Non-pigmented ciliary epithelial cell (primary cell): ENCODE results near the gene GRID1.

ENCODE experiments used
- DNase-seq: peaks from one replicate; pipeline ENCODE4 v3.0.0-alpha.2; 2010; ENCODE audit warnings: low read depth

Gene GRID1

GRCh38 chr10:85612833-85613232 lies 753.8 kb downstream of the GRID1 start:
- no peak for DNase-seq

- no peak for DNase-seq
Measured at GRCh38 chr10:85612378-85612775, 754.2 kb downstream of the GRID1 start.

DNA sequence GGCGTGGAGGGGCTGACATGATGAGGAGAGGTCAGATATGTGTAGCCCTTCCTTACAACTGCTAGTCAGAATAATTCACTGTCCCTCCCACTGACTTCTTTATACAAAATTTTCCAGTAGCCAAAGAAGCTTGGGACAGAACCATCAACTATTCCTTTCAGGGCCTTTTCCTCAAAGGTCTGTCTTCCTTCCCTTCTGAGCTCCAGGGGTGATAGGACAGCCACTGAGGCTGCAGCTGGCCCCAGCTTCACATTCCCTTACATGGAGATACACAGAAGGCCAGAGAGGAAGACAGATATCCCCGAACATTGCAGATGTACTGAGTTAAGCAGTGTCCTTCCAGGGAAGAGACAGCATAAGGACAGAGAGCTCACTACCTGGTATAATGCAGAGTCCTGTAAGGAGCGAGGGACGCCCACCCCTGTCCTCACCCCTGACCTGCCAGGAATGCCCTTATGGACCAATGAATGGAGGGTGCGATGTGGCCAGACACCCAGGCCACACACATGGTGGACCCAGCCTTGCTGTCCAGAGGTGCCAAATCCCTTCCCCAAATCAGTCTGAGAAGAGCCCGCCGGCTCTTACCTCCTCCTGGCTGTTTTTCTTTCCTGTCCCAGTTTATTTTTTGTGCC lies 754.7 kb downstream of the GRID1 start:
- DNase-seq: no peak

DNA sequence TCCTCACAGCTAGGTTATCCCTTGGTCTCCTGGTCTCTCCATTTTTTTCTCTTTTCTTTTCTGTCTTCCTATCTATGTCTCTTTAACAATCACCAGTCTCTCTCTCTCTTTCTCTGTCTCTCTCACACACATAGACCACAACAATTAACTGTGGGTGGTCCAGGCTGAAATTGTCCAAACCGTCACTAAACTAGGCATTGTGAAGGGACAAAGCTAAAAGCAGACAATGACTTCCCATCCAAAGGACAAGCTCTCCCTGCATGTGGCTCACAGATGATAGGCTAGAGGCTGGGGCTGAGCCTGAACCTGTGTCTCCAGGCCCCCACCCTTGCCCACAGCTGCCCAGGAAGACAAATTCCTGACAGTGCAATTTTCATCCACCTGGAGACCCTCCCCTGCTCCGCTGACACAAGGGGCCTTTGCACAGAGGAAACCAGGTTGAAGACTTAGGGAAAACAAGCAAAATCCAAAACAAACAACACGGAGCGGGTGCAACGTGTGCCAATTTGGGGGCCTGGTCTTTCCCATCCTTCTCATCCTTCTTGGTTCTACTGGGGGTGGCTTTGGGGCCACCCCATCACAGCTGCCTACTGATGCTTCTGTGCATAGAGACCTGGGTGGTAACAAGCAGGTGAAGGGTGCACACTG lies 755.4 kb downstream of the GRID1 start:
- DNase-seq: no peak

DNA sequence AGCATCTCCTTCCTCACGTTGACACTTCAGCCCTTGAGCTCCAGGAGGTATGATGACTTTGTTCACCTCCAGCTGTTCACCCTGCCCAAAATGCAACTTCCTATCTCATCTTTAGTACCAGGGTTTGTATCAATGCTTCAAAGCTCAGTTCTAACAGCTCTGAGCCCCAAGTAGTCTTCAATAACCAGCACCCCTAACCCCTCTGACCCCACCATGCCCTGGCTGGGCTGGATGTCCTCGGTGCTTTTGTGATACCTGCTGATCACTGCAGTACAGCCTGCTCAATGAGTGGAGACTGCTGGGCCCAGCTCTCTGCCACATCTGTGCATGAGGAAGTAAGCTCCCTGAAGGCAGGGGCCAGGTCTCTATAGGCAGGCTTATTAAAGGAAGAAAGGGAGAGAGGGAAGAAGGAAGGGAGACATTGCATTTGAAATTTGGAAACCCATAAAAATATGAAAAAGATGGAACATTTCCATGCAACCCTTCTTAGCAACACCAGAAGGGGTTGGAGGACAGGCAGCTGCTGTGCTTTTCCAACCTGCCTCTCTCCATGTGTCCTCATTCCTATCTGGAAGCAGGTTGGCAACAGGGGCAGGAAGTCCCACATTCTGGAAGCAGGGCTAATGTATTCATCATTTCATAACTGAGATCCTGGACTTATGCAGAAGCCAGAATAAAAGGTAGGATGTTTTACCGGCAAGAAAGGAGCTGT lies 756.1 kb downstream of the GRID1 start:
- no peak for DNase-seq

- no peak for DNase-seq
Measured at GRCh38 chr10:85609509-85609908, 757.1 kb downstream of the GRID1 start.

DNA sequence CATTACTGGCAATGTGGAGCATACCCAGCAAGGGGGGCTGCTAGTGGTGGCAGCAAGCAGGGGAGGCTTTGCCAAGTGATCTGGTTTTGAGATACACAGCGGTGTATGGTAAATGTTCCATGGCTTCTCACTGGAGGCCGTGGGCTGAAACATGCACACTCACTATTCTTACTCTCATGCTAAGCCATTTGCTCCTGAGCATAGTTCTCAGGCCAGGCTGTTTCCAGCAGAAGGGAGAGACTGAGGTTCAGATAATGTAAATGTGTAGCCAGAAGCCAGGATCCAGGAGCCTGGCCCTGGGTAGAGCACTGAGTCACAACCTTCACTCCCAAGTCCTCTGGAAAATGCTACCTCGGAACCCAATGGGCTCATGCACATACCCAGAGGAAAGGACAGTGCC lies 757.9 kb downstream of the GRID1 start:
- no peak for DNase-seq

GRCh38 chr10:85607043-85607695 lies 759.4 kb downstream of the GRID1 start:
- no peak for DNase-seq

GRCh38 chr10:85606401-85606800 lies 760.2 kb downstream of the GRID1 start:
- no peak for DNase-seq

DNA sequence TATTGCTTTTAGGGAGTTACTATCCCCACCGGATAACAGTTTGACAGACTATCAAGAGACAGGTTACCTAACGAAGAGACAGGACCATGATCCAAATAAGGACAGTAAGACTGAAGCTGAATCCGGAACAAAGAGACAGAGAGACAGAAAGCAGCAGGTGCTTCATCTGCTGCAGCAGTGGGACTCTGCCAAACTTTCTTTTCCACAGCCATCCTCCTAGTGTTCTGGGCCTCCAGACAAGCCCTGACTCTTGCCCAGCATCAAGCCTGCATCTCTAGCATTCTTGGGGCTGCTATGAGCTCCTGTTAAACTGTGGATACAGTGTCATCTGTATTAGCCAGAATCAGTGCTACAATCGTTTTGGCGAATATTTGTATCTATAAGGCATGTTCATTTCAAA lies 761.7 kb downstream of the GRID1 start:
- no peak for DNase-seq

DNA sequence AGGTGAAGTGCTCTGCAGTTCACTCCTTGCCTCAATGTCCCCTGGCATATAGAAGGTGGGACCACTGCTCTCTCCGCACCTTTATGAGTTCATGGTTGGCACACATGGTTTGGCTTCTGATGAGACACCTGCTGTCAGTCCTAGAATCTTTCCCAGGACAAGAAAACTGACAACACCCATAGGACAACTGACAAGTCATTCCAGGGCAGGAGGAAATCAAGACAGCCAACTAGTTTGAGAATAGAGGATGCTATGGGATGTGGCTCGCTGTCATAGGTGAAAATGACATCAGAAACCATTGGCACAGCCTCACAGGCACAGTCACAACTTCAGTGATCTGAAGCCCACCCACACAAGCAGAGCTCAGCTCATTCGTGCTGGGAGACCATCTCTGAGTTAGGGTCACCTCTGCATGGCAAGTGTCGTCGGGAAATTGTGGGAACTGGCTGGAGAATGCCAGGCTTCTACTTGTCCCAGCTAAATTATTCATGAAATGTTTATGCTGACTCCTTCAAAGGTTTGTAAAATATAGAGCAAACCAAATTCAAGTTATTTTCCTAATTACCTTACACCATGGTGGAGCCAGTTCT lies 762.4 kb downstream of the GRID1 start:
- no peak for DNase-seq

- no peak for DNase-seq
Measured at GRCh38 chr10:85603151-85603940, 763.2 kb downstream of the GRID1 start.

DNA sequence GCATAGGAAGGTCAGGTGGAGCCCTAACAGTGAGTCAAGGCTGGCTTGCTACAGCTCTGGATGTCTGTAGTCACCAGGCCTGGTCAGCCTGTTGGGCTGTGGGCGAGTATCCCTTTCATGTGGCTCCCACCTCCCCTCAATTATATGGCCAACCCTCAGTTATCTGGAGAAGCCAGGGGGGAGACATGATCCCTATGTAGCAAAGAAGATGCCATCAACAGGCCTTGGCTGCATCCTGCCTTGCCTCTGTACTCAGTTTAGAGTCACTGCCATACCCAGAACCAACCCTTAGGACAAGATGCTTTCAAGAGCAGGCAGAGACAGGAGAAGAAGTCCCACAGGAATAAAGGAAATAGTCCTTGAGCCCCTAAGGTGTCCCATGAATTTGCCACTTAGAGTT lies 763.9 kb downstream of the GRID1 start:
- DNase-seq: no peak

- no peak for DNase-seq
Measured at GRCh38 chr10:85602306-85602705, 764.3 kb downstream of the GRID1 start.

DNA sequence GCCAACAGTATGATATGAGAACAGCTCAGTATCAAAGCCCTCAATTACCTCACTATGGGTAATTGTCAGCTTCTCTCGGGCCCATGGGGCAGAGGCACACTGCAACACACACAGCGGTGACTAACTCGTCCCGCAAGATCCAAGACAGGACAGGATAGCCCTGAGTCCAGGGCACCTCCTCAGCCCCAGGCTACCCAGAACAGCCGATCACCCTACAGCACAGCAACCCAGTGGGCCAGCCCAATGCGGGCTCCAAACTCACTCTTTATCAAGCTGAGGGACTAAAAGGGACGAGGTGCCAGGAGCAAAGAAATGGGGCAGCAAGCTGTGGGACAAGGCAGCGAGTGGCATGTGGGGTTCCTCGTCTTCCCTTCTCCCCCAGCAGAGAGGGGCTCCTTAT lies 765.1 kb downstream of the GRID1 start:
- DNase-seq: no peak

DNA sequence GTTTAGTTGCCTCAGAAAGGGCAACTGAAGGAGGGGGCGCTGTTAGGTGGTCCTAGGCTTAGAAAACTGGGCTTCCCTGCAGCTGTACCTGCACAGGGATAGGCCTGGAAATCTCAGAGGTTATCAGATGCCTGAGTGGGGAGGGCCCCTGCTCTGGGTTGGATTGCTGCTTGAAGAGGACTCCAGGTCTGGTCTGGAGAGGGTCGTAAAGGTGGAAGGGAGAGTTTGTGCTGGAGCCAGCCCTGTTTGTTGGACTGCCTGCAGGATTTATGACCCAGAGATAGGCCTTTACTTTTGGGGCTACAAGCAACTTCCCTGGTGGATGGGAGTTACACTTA lies 765.9 kb downstream of the GRID1 start:
- no peak for DNase-seq

DNA sequence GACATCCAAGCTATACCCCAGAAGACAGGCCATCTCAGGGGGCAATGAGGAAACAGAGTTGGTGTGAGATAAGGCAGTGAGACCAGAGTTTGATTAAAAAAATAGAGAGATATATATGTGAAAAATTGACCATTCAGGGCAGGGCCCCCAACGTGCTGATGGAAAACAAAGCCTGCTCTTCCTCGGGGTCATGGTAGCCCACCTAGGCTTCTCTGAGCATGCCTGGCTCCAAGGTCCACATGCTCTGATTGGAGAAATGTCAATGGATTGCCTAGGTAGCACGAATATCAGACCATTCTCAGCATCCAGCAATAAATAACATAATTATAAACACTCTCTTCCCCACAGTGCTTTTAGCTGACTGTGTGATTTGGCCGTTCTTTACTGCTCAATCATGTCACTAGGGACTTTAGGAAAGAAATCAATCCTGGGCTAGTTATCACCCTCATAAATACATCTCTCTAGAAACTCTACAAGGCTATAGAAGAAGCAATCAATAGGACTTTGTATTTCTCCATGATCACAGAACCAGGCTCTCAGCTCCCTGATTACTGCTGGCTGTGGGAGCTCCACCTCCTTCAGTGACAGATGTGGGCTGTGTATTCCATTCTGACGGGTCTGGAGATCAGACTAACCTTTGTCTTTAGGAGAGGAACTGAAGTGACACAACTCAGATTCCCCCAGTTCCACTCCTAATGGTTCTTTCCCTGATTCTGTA lies 766.4 kb downstream of the GRID1 start:
- no peak for DNase-seq

GRCh38 chr10:85599081-85599480 lies 767.5 kb downstream of the GRID1 start:
- no peak for DNase-seq

DNA sequence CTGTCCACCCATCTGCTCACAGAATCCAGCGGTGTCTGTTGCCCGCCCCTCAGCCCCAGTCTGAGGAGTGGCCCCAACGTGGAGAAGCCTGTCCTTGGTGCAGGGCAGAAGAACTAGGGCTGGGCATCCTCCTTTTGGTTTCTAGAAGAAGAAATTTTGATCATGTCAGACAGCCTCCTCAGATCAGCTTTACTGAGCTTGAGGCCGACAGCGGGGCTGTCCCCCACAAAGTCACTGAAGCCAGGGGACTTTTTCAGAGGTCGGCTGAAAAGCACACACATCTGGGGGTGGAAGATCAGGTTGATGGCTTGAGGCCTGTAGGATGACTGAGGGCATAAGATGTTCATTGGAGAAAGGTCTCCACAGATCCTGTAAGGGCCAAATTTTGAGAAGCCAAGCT lies 767.9 kb downstream of the GRID1 start:
- no peak for DNase-seq

GRCh38 chr10:85597006-85597405 lies 769.6 kb downstream of the GRID1 start:
- no peak for DNase-seq

DNA sequence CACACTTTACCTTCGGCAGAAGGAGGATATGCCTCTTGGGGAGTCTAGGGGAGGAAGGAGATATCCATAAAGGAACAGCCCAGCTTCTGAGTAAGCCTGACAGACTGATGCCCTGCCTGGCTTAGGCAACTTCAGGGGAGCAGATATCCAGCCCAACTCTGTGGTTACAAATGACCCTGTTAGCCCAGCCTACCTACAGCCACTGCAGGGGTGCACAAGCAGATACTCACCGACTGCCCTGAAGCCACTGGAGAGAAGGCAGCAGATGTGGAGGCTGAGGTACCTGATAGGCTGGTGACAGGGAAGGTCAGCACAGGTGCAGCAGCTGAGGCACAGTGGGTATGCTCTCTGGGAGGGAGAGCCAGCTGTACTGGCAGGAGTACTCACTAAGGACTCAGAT lies 770.2 kb downstream of the GRID1 start:
- DNase-seq: no peak
